K562 (cell line): Measurements from ENCODE around the gene MAMDC2. TPM values are rescaled to one million over a fixed set of nuclear protein-coding genes. Genes with fewer than 3 reads are reported as not detected.

ENCODE experiments used
- ATAC-seq: fragments of 200-7000 bp; cut with Tn5 transposase; 3 replicates; pipeline ENCODE4 v1.9.1; 2020; ENCODE audit warnings: moderate library complexity
- BruUV-seq: library from RNA; stranded (reverse); fragments of 400-500 nt; replicated peaks from 2 replicates; lab custom pipeline; 2021; lab: Mats Ljungman, UMichigan
- CTCF ChIA-PET: fragments of 300-600 bp; formaldehyde crosslinking; extraction: SDS; loops from one replicate; lab custom pipeline; 2021; ENCODE audit warnings: low intra/inter-chr PET ratio; lab: Yijun Ruan, JAX
- POLR2A ChIA-PET: fragments of 300-600, 350-650 bp; sonication (Branson Sonifier 250); formaldehyde crosslinking; extraction: SDS; loops from one replicate; lab custom pipeline; 2021; ENCODE audit warnings: antibody characterized with exemption, inconsistent platforms; lab: Yijun Ruan, JAX
- DNase-seq, 4 experiments: peaks; one replicate each; pipeline versions ENCODE4 v3.0.0 to v3.0.0-alpha.2; 2011 to 2018; ENCODE audit warnings: low spot score in 3 of 4, mixed read lengths in 3 of 4; ENCODE audit errors: extremely low read depth in 1 of 4
- FAIRE-seq: peaks from 2 replicates; lab custom pipeline; 2011; peaks lifted over from hg19 to GRCh38; lab: Jason Lieb, UNC
- H2AFZ ChIP-seq: 2 replicates; pipeline ENCODE4 v1.6.0; 2011; ENCODE audit warnings: low read depth, low read length, control low read depth, inconsistent platforms
- H3K27ac ChIP-seq: fragments of 200-600 bp; 3 replicates; pipeline ENCODE4 v1.8.0; 2011; ENCODE audit warnings: low read depth, mild to moderate bottlenecking, control low read depth, inconsistent platforms, low read length, moderate library complexity, mixed read lengths; ENCODE audit errors: extremely low read depth
- H3K27me3 ChIP-seq, 2 experiments: fragments of 300-600 bp in 1 of 2; 2 replicates in 1 of 2; 3 replicates in 1 of 2; pipeline versions ENCODE4 v1.6.0 to v1.8.0; 2011; ENCODE audit warnings: inconsistent platforms in 2 of 2, low read length in 2 of 2, mild to moderate bottlenecking in 1 of 2, mixed read lengths in 1 of 2, moderate library complexity in 1 of 2; ENCODE audit not compliant: control insufficient read depth in 2 of 2, insufficient read depth in 2 of 2
- H3K36me3 ChIP-seq: fragments of 300-600 bp; 3 replicates; pipeline ENCODE4 v1.8.0; 2011; ENCODE audit warnings: mild to moderate bottlenecking, low read length, inconsistent platforms; ENCODE audit not compliant: control insufficient read depth, insufficient read depth
- H3K4me1 ChIP-seq, 2 experiments: fragments of 200-600 bp in 1 of 2; replicated peaks in 1 of 2; 2 replicates in 1 of 2; 3 replicates in 1 of 2; pipeline versions ENCODE4 v1.5.1 to v1.8.0; 2011; ENCODE audit warnings: inconsistent platforms in 2 of 2, low read length in 2 of 2, mild to moderate bottlenecking in 1 of 2, mixed read lengths in 1 of 2, moderate library complexity in 1 of 2; ENCODE audit not compliant: control insufficient read depth in 2 of 2, insufficient read depth in 2 of 2
- H3K4me2 ChIP-seq: 2 replicates; pipeline ENCODE4 v1.6.1; 2011; ENCODE audit warnings: low read length, control low read depth, inconsistent platforms, mixed read lengths; ENCODE audit not compliant: insufficient read depth
- H3K4me3 ChIP-seq: fragments of 200-600 bp; sonication (generic), shearing (Covaris generic); 2 replicates; pipeline ENCODE4 v1.5.1; 2016; ENCODE audit warnings: control low read depth, inconsistent platforms
- H3K79me2 ChIP-seq: fragments of 200-600 bp; 3 replicates; pipeline ENCODE4 v1.8.0; 2011; ENCODE audit warnings: low read length, inconsistent platforms; ENCODE audit not compliant: control insufficient read depth, insufficient read depth
- H3K9ac ChIP-seq, 2 experiments: 2 replicates each; pipeline versions ENCODE4 v1.6.0 to v1.6.1; 2011; ENCODE audit warnings: low read depth in 2 of 2, low read length in 2 of 2, control low read depth in 1 of 2, inconsistent platforms in 1 of 2, mild to moderate bottlenecking in 1 of 2, mixed read lengths in 1 of 2; ENCODE audit not compliant: insufficient read depth in 1 of 2
- H3K9me1 ChIP-seq: one replicate; pipeline ENCODE4 v1.6.0; 2011; ENCODE audit warnings: inconsistent platforms, mild to moderate bottlenecking, low read length, moderate library complexity; ENCODE audit not compliant: control insufficient read depth, insufficient read depth
- H3K9me3 ChIP-seq: replicated peaks from 2 replicates; pipeline ENCODE4 v1.5.1; 2011; ENCODE audit warnings: low read depth, low read length, inconsistent platforms; ENCODE audit not compliant: control insufficient read depth, insufficient read depth
- H4K20me1 ChIP-seq: replicated peaks from 2 replicates; pipeline ENCODE4 v1.6.1; 2011; ENCODE audit warnings: low read length, inconsistent platforms, mixed read lengths; ENCODE audit not compliant: control insufficient read depth, insufficient read depth
- DDX20 ChIP-seq: fragments of 450-650 bp; IDR thresholded peaks from 2 replicates; pipeline ENCODE4 v1.6.1; 2016; ENCODE audit warnings: missing genetic modification characterization, low read depth, mild to moderate bottlenecking, missing compliant biosample characterization, moderate library complexity
- DIDO1 ChIP-seq: fragments of 450-650 bp; IDR thresholded peaks from 2 replicates; pipeline ENCODE4 v1.6.1; 2016; ENCODE audit warnings: low read depth, missing biosample characterization, missing genetic modification characterization
- E2F1 ChIP-seq: sonication (generic); formaldehyde crosslinking; IDR thresholded peaks from 2 replicates; pipeline ENCODE4 v1.8.1; 2023; ENCODE audit warnings: mild to moderate bottlenecking, missing genetic modification reagents, moderate library complexity
- GATA2 ChIP-seq: sonication (generic); formaldehyde crosslinking; IDR thresholded peaks from 2 replicates; pipeline ENCODE4 v1.4.0; 2020; ENCODE audit warnings: mild to moderate bottlenecking, missing genetic modification reagents
- MXD1 ChIP-seq: fragments of 250-450 bp; sonication (Bioruptor Pico); IDR thresholded peaks from 2 replicates; pipeline ENCODE4 v1.8.0; 2021; ENCODE audit warnings: borderline replicate concordance, mild to moderate bottlenecking, moderate library complexity; ENCODE audit not compliant: poor library complexity, severe bottlenecking
- NFE2L1 ChIP-seq: fragments of 450-650 bp; IDR thresholded peaks from 2 replicates; pipeline ENCODE4 v1.6.1; 2016; ENCODE audit warnings: missing genetic modification characterization, low read depth, mild to moderate bottlenecking, missing compliant biosample characterization, moderate library complexity, borderline replicate concordance
- NFYB ChIP-seq: IDR thresholded peaks from 2 replicates; pipeline ENCODE4 v1.6.1; 2011; ENCODE audit warnings: mild to moderate bottlenecking, moderate library complexity; ENCODE audit not compliant: insufficient read length; ENCODE audit errors: extremely low read depth
- PHTF2 ChIP-seq: fragments of 250-450 bp; sonication (Bioruptor Pico); IDR thresholded peaks from 2 replicates; pipeline ENCODE4 v1.5.0; 2021; ENCODE audit warnings: mild to moderate bottlenecking
- TBP ChIP-seq: optimal IDR thresholded peaks from 2 replicates; pipeline ENCODE3; 2011; ENCODE audit warnings: low read depth, low read length, improper control_type of control experiment
- ZNF324 ChIP-seq: fragments of 250-450 bp; sonication (Bioruptor Pico); IDR thresholded peaks from 2 replicates; pipeline ENCODE4 v1.4.0; 2020; ENCODE audit warnings: mild to moderate bottlenecking
- ZNF511 ChIP-seq: sonication (generic); formaldehyde crosslinking; IDR thresholded peaks from 2 replicates; pipeline ENCODE4 v1.8.0; 2022; ENCODE audit warnings: mild to moderate bottlenecking, missing genetic modification reagents
- ZNF77 ChIP-seq: fragments of 250-450 bp; sonication (Bioruptor Pico); IDR thresholded peaks from 2 replicates; pipeline ENCODE4 v1.5.0; 2020
- WGBS: fragments of 100-300 bp; shearing (Covaris generic); methylation state at CpG from one replicate; pipeline ENCODE4 v1.1.6; 2016; ENCODE audit warnings: low coverage, mixed read lengths; ENCODE audit not compliant: insufficient coverage; ENCODE audit errors: missing lambda C conversion rate; 5-methylcytosine and 5-hydroxymethylcytosine counted together
- in situ Hi-C: fragments of 300-500 bp; cut with MboI; formaldehyde crosslinking; loops from 4 replicates; pipeline ENCODE4 v1.15.0; 2018; ENCODE audit warnings: inconsistent platforms, mixed read lengths
- intact Hi-C: fragments of 100-400 bp; cut with micrococcal nuclease; formaldehyde crosslinking; loops from 2 replicates; pipeline ENCODE4 v1.14.2; 2022
- polyA plus RNA-seq, 8 experiments: library from polyadenylated mRNA; depleted of rRNA in 4 of 8; stranded (reverse) in 5 of 8; unstranded in 3 of 8; fragments of >200 nt; fragmentation: Nextera tagmentation in 2 of 8; fragmentation: Illumina TruSeq in 1 of 8; extraction: Ambion mirVana in 2 of 8; extraction: Trizol in 1 of 8; gene quantifications; 2 replicates each; pipeline versions ENCODE4 v1.2.1 to v1.2.3, GENCODE V29; 2011 to 2014; ENCODE audit warnings: inconsistent platforms in 1 of 8, missing spikeins in 1 of 8
- total RNA-seq, 7 experiments: library from RNA; depleted of rRNA in 6 of 7; stranded (reverse); fragments of >200 nt in 6 of 7; fragmentation: Illumina TruSeq in 2 of 7; extraction: Trizol in 2 of 7; gene quantifications; 2 replicates each; pipeline versions ENCODE4 v1.2.1 to v1.2.3, GENCODE V29; 2011 to 2021; ENCODE audit warnings: low replicate concordance in 1 of 7

The MAMDC2 gene
- total and polyA plus RNA-seq, 9 of the 15 experiments (the other 6 are each of a cell fraction or from before 2014, with no cell fraction given), result 0.01 to 0.03 TPM; not detected in 7

- no peak overlapping the region for H2AFZ ChIP-seq
- ATAC-seq (no peak), FAIRE-seq (no peak), DNase-seq (no peak)
- H3K9me1 ChIP-seq, result no peaks in the 10 kb centered on the region
- in situ Hi-C loops, result no loop called here
- no peak overlapping the region for H3K27ac ChIP-seq
- no TSS peak for BruUV-seq
- no peaks in the 10 kb centered on the region for H3K36me3 ChIP-seq
- no peak overlapping the region for H3K9ac ChIP-seq
- no peak overlapping the region for H3K4me3 ChIP-seq
- H3K9me3 ChIP-seq, result no peaks in the 10 kb centered on the region
- intact Hi-C loops, result no loop called here
- WGBS, result 0% methylated on average over 3 of the region's 3 CpGs
- ChIA-PET CTCF (no interaction called here), POLR2A (no interaction called here)
- H3K4me1 ChIP-seq, result no peaks in the 10 kb centered on the region
- no peaks in the 10 kb centered on the region for H3K27me3 ChIP-seq
- no peaks in the 10 kb centered on the region for H3K79me2 ChIP-seq
- no peak overlapping the region for H3K4me2 ChIP-seq
- H4K20me1 ChIP-seq, result no peaks in the 10 kb centered on the region
- TF ChIP-seq PHTF2 (CRISPR knock-in tag), result no peak
- TF ChIP-seq DIDO1 (tag), result no peak
- no peak for TF ChIP-seq NFYB
- TF ChIP-seq GATA2 (CRISPR knock-in tag), result no peak
- TF ChIP-seq TBP, result no peak
- TF ChIP-seq ZNF511, result no peak
- no peak for TF ChIP-seq DDX20 (tag)
- no peak for TF ChIP-seq E2F1 (CRISPR knock-in tag)
- TF ChIP-seq MXD1 (CRISPR knock-in tag), result no peak
- TF ChIP-seq ZNF77 (CRISPR knock-in tag), result no peak
- no peak for TF ChIP-seq NFE2L1
- no peak for TF ChIP-seq ZNF324 (CRISPR knock-in tag)
These were observed 15.0 kb downstream of the MAMDC2 start for GRCh38 chr9:70058569-70059116.
